HepG2 (cell line): ENCODE data around the gene MAN1C1. TPM values are rescaled to one million over a fixed set of nuclear protein-coding genes. Genes with fewer than 3 reads are reported as not detected.

Experiments
- ATAC-seq: fragments of 200-7000 bp; cut with Tn5 transposase; 3 replicates; pipeline ENCODE4 v1.9.1; 2020; ENCODE audit warnings: mild to moderate bottlenecking, moderate library complexity
- BruUV-seq: library from RNA; stranded (reverse); fragments of 400-500 nt; replicated peaks from 2 replicates; lab custom pipeline; 2021; lab: Mats Ljungman, UMichigan
- CTCF ChIA-PET: fragments of 300-600 bp; formaldehyde crosslinking; extraction: SDS; loops from one replicate; lab custom pipeline; 2021; ENCODE audit warnings: low total read pairs, inconsistent platforms, low intra/inter-chr PET ratio; lab: Yijun Ruan, JAX
- POLR2A ChIA-PET: fragments of 350-600 bp; sonication (Branson Sonifier 250); formaldehyde crosslinking; loops from one replicate; lab custom pipeline; 2020; ENCODE audit warnings: antibody characterized with exemption, inconsistent platforms; lab: Yijun Ruan, JAX
- DNase-seq: peaks from one replicate; pipeline ENCODE4 v3.0.0-alpha.2; 2015; ENCODE audit warnings: low spot score
- FAIRE-seq: peaks from 3 replicates; lab custom pipeline; 2011; peaks lifted over from hg19 to GRCh38; lab: Jason Lieb, UNC
- H2AFZ ChIP-seq: one replicate; pipeline ENCODE4 v1.6.1; 2011; ENCODE audit warnings: low read length, inconsistent platforms
- H3K27ac ChIP-seq: fragments of 300-600 bp; 3 replicates; pipeline ENCODE4 v1.8.0; 2011; ENCODE audit warnings: mixed run types, mild to moderate bottlenecking, mixed read lengths, low read length, inconsistent platforms; ENCODE audit not compliant: insufficient read depth; ENCODE audit errors: extremely low read length
- H3K27me3 ChIP-seq, 2 experiments: fragments of 200-600 bp in 1 of 2; 2 replicates in 1 of 2; 3 replicates in 1 of 2; pipeline versions ENCODE4 v1.6.0 to v1.8.0; 2011; ENCODE audit warnings: low read length in 2 of 2, mild to moderate bottlenecking in 2 of 2, moderate library complexity in 2 of 2, inconsistent platforms in 1 of 2; ENCODE audit not compliant: insufficient read depth in 2 of 2, control insufficient read depth in 1 of 2
- H3K36me3 ChIP-seq, 2 experiments: fragments of 200-600 bp in 1 of 2; replicated peaks in 1 of 2; 2 replicates in 1 of 2; 3 replicates in 1 of 2; pipeline versions ENCODE4 v1.5.1 to v1.8.0; 2011; ENCODE audit warnings: low read length in 2 of 2, inconsistent platforms in 1 of 2; ENCODE audit not compliant: insufficient read depth in 2 of 2, control insufficient read depth in 1 of 2
- H3K4me1 ChIP-seq: 2 replicates; pipeline ENCODE4 v1.5.1; 2012; ENCODE audit warnings: low read length, inconsistent platforms; ENCODE audit not compliant: insufficient read depth
- H3K4me2 ChIP-seq: 2 replicates; pipeline ENCODE4 v1.6.0; 2011; ENCODE audit warnings: low read depth, low read length, inconsistent platforms
- H3K4me3 ChIP-seq, 3 experiments: fragments of 200-600 bp in 1 of 3; sonication (generic), shearing (Covaris generic) in 1 of 3; replicated peaks in 1 of 3; 2 replicates each; pipeline ENCODE4 v1.5.1; 2011 to 2016; ENCODE audit warnings: low read length in 3 of 3, inconsistent platforms in 2 of 3, low read depth in 2 of 3, mild to moderate bottlenecking in 2 of 3, control low read depth in 1 of 3, mixed read lengths in 1 of 3; ENCODE audit not compliant: insufficient read depth in 1 of 3
- H3K79me2 ChIP-seq: one replicate; pipeline ENCODE4 v1.6.1; 2011; ENCODE audit warnings: low read length, inconsistent platforms; ENCODE audit not compliant: insufficient read depth
- H3K9ac ChIP-seq: 2 replicates; pipeline ENCODE4 v1.6.0; 2011; ENCODE audit warnings: mild to moderate bottlenecking, low read depth, low read length, inconsistent platforms; ENCODE audit not compliant: insufficient read depth
- H3K9me3 ChIP-seq: 2 replicates; pipeline ENCODE4 v1.5.1; 2012; ENCODE audit warnings: mild to moderate bottlenecking, low read length
- H4K20me1 ChIP-seq: 2 replicates; pipeline ENCODE4 v1.6.0; 2011; ENCODE audit warnings: inconsistent platforms, mild to moderate bottlenecking, low read length, moderate library complexity; ENCODE audit not compliant: insufficient read depth
- FOXK1 ChIP-seq: sonication (generic); formaldehyde crosslinking; IDR thresholded peaks from 2 replicates; pipeline ENCODE4 v1.4.0; 2020; ENCODE audit warnings: low read depth, missing genetic modification reagents, borderline replicate concordance
- HDAC6 ChIP-seq: fragments of 200-600 bp; sonication (generic); IDR thresholded peaks from 2 replicates; pipeline ENCODE4 v1.7.0; 2017; ENCODE audit warnings: mild to moderate bottlenecking, antibody characterized with exemption, low read length, low read depth
- HNRNPL ChIP-seq: fragments of 200-400 bp; formaldehyde crosslinking; IDR thresholded peaks from 2 replicates; pipeline ENCODE4 v1.6.1; 2017; ENCODE audit warnings: mild to moderate bottlenecking, low read depth, low read length
- SCMH1 ChIP-seq: sonication (generic); formaldehyde crosslinking; IDR thresholded peaks from 2 replicates; pipeline ENCODE4 v1.9.0; 2021; ENCODE audit warnings: missing genetic modification reagents, mild to moderate bottlenecking, borderline replicate concordance
- ZNF496 ChIP-seq: sonication (generic); formaldehyde crosslinking; IDR thresholded peaks from 2 replicates; pipeline ENCODE4 v1.8.1; 2023; ENCODE audit warnings: mild to moderate bottlenecking, moderate library complexity, missing genetic modification reagents; ENCODE audit not compliant: insufficient replicate concordance
- ZNF558 ChIP-seq: sonication (generic); formaldehyde crosslinking; IDR thresholded peaks from 2 replicates; pipeline ENCODE4 v1.9.0; 2022; ENCODE audit warnings: mild to moderate bottlenecking, missing genetic modification reagents, borderline replicate concordance
- WGBS: methylation state at CpG from one replicate; pipeline ENCODE4 v1.1.6; 2017; ENCODE audit warnings: low lambda C conversion rate; 5-methylcytosine and 5-hydroxymethylcytosine counted together
- in situ Hi-C: cut with HindIII; loops from 2 replicates; pipeline ENCODE4 v1.10.0; 2017; ENCODE audit warnings: low pct_unique_long_range_greater_than_20kb; ENCODE audit not compliant: extremely low pct_ligation_motif_present
- intact Hi-C: fragments of 100-400 bp; cut with micrococcal nuclease; formaldehyde crosslinking; loops from one replicate; pipeline ENCODE4 v1.10.0; 2022; ENCODE audit not compliant: unreplicated experiment
- polyA plus RNA-seq, 8 experiments: library from polyadenylated mRNA; depleted of rRNA in 3 of 8; stranded (reverse) in 7 of 8; unstranded in 1 of 8; fragments of >200 nt; fragmentation: Illumina TruSeq in 4 of 8; extraction: Trizol in 4 of 8; gene quantifications; 2 replicates each; pipeline versions ENCODE4 v1.2.1 to v1.2.3, GENCODE V29; 2011 to 2016; ENCODE audit warnings: low read depth in 4 of 8, missing spikeins in 1 of 8, mixed read lengths in 1 of 8; ENCODE audit not compliant: insufficient read depth in 1 of 8
- total RNA-seq, 5 experiments: library from RNA; depleted of rRNA; stranded (reverse); fragments of >200 nt; fragmentation: Illumina TruSeq; extraction: Trizol; gene quantifications; 2 replicates each; pipeline ENCODE4 v1.2.3, GENCODE V29; 2016; ENCODE audit warnings: low read depth in 1 of 5
- TF ChIP-seq, protein P1 (sequence below): sonication (generic); formaldehyde crosslinking; IDR thresholded peaks from 2 replicates; pipeline ENCODE4 v1.4.0; 2020; ENCODE audit warnings: low read depth, mild to moderate bottlenecking, missing genetic modification reagents
- TF ChIP-seq, protein P2 (sequence below): sonication (generic); formaldehyde crosslinking; IDR thresholded peaks from 2 replicates; pipeline ENCODE4 v1.8.1; 2023; ENCODE audit warnings: mild to moderate bottlenecking, moderate library complexity, missing genetic modification reagents
- TF ChIP-seq, protein P3 (sequence below): sonication (generic); formaldehyde crosslinking; IDR thresholded peaks from 2 replicates; pipeline ENCODE4 v1.4.0; 2020; ENCODE audit warnings: missing genetic modification reagents, mild to moderate bottlenecking, borderline replicate concordance
- TF ChIP-seq, protein P4 (sequence below): conservative IDR thresholded peaks from 2 replicates; pipeline ENCODE4 v1.6.1; 2018; ENCODE audit warnings: missing genetic modification reagents

The MAN1C1 gene
- total and polyA plus RNA-seq, 2 of the 13 experiments (the other 11 are each of a cell fraction or from before 2014, with no cell fraction given), result 0.18 to 0.49 TPM

DNA sequence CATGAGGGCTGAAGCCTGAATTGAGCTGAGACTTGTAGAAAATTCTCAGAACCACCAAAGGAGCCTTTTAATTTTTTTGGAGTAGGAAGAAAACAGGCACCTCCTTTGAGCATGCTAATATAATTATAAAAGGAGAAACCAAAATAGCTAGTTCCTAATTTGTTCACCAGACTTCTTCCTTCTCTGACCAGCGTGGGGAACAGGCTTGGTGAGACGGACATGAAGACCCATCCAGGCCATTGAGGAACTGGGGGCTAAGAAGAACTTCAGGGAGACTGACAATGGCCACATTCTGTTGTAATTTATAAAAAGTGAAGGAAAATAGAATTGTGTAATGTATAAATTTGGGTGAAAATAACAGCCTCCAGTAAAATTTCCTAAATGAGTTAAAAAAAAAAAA lies 62.6 kb downstream of the MAN1C1 start:
- in situ Hi-C loops, result no loop called here
- no peaks in the 10 kb centered on the region for H3K9me3 ChIP-seq
- intact Hi-C loops, result no loop called here
- H3K79me2 ChIP-seq, result no peaks in the 10 kb centered on the region
- no peaks in the 10 kb centered on the region for H3K36me3 ChIP-seq
- POLR2A ChIA-PET, result no interaction called here
- no peak overlapping the region for H3K9ac ChIP-seq
- no peaks in the 10 kb centered on the region for H4K20me1 ChIP-seq
- no peak overlapping the region for H3K4me2 ChIP-seq
- WGBS, result 20% methylated on average over 2 of the region's 2 CpGs
- H3K27ac ChIP-seq, result no peak overlapping the region
- no peak for FAIRE-seq
- no peak for TF ChIP-seq ZNF558 (CRISPR knock-in tag)
- TF ChIP-seq HNRNPL, result no peak
- TF ChIP-seq, all 625 proteins: peak for 0
- BruUV-seq, result no TSS peak
- DNase-seq, result no peak
- peaks cover 0 to 24% of the 10 kb centered on the region in 2 experiments; a peak in 3 of 5 replicates for H3K27me3 ChIP-seq
- no peaks in the 10 kb centered on the region for H3K4me1 ChIP-seq
- H3K4me3 ChIP-seq, result no peak overlapping the region
- H2AFZ ChIP-seq, result no peak overlapping the region
- no peak for ATAC-seq
- CTCF ChIA-PET, result no interaction called here

DNA sequence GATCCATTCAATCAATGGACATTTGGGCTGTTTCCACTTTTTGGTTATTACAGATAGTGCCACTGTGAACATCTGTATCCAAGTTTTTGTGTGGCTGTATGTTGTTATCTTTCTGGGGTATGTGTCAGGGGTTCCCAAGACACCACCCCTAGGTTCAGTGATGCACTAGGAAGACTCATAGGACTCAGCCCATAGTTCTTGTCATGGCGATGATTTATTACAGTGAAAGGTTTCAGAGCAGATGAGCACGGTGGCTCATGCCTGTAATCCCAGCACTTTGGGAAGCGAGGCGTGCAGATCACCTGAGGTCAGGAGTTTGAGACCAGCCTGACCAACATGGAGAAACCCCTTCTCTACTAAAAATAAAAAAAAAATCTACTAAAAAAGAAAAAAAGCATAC lies 64.1 kb downstream of the MAN1C1 start:
- DNase-seq, result no peak
- H3K9me3 ChIP-seq, result no peaks in the 10 kb centered on the region
- H3K79me2 ChIP-seq, result no peaks in the 10 kb centered on the region
- H3K27me3 ChIP-seq, result peaks cover 0 to 33% of the 10 kb centered on the region in 2 experiments; a peak in 3 of 5 replicates
- no peaks in the 10 kb centered on the region for H3K4me1 ChIP-seq
- no peak overlapping the region for H3K9ac ChIP-seq
- H3K27ac ChIP-seq, result no peak overlapping the region
- H3K36me3 ChIP-seq, result no peaks in the 10 kb centered on the region
- H3K4me3 ChIP-seq, result no peak overlapping the region
- in situ Hi-C loops (no loop called here), intact Hi-C loops (no loop called here)
- no peak for ATAC-seq
- ChIA-PET CTCF (no interaction called here), POLR2A (no interaction called here)
- FAIRE-seq, result no peak
- no TSS peak for BruUV-seq
- H3K4me2 ChIP-seq, result no peak overlapping the region
- WGBS, result 53% methylated on average over 4 of the region's 4 CpGs
- no peaks in the 10 kb centered on the region for H4K20me1 ChIP-seq
- no peak overlapping the region for H2AFZ ChIP-seq
- TF ChIP-seq HDAC6 (no peak), SCMH1 (CRISPR knock-in tag) (no peak), FOXK1 (no peak), ZNF496 (CRISPR knock-in tag) (no peak)
- TF ChIP-seq, protein P1, sequence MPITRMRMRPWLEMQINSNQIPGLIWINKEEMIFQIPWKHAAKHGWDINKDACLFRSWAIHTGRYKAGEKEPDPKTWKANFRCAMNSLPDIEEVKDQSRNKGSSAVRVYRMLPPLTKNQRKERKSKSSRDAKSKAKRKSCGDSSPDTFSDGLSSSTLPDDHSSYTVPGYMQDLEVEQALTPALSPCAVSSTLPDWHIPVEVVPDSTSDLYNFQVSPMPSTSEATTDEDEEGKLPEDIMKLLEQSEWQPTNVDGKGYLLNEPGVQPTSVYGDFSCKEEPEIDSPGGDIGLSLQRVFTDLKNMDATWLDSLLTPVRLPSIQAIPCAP (CRISPR knock-in tag), result no peak
- TF ChIP-seq, protein P2, sequence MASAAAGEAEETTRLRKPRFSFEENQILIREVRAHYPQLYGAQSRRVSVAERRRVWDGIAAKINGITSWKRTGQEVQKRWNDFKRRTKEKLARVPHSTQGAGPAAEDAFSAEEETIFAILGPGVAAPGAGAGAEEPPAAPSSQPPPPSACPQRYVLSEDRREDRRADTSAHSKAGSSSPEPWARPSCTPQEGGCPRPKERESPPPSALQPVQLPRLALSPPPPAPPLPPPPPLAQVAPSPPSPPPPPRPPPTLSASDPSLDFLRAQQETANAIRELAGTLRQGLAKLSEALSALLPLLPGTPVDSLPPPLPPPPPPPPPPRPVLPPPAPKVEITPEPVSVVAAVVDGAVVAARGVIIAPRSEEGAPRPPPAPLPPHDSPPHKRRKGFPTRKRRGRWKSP, result no peak
- TF ChIP-seq, protein P3, sequence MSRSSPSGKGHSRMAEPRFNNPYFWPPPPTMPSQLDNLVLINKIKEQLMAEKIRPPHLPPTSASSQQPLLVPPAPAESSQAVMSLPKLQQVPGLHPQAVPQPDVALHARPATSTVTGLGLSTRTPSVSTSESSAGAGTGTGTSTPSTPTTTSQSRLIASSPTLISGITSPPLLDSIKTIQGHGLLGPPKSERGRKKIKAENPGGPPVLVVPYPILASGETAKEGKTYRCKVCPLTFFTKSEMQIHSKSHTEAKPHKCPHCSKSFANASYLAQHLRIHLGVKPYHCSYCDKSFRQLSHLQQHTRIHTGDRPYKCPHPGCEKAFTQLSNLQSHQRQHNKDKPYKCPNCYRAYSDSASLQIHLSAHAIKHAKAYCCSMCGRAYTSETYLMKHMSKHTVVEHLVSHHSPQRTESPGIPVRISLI (CRISPR knock-in tag), result no peak
- TF ChIP-seq, protein P4, sequence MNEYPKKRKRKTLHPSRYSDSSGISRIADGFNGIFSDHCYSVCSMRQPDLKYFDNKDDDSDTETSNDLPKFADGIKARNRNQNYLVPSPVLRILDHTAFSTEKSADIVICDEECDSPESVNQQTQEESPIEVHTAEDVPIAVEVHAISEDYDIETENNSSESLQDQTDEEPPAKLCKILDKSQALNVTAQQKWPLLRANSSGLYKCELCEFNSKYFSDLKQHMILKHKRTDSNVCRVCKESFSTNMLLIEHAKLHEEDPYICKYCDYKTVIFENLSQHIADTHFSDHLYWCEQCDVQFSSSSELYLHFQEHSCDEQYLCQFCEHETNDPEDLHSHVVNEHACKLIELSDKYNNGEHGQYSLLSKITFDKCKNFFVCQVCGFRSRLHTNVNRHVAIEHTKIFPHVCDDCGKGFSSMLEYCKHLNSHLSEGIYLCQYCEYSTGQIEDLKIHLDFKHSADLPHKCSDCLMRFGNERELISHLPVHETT (CRISPR knock-in tag), result no peak
